K562 (cell line): ENCODE data around the gene ANKRD13D. TPM values are rescaled to one million over a fixed set of nuclear protein-coding genes. Genes with fewer than 3 reads are reported as not detected.
A peak's percentile ranks its signal among the peaks of the same experiment; 100 is the strongest.

ENCODE experiments used
- CHCHD3 ChIP-seq: fragments of 250-450 bp; sonication (Bioruptor Pico); IDR thresholded peaks from 2 replicates; pipeline ENCODE4 v2.1.2; 2022; ENCODE audit warnings: mild to moderate bottlenecking
- ERF ChIP-seq: fragments of 450-650 bp; formaldehyde crosslinking; IDR thresholded peaks from 2 replicates; pipeline ENCODE4 v1.4.0; 2020; ENCODE audit warnings: mild to moderate bottlenecking, mixed read lengths
- SNIP1 ChIP-seq: fragments of 450-650 bp; IDR thresholded peaks from 2 replicates; pipeline ENCODE4 v1.7.1; 2017; ENCODE audit warnings: low read depth, mild to moderate bottlenecking
- SP1 ChIP-seq: sonication (generic); formaldehyde crosslinking; IDR thresholded peaks from 2 replicates; pipeline ENCODE4 v1.8.1; 2022; ENCODE audit warnings: mild to moderate bottlenecking, missing genetic modification reagents
- ZNF224 ChIP-seq: sonication (generic); formaldehyde crosslinking; IDR thresholded peaks from 2 replicates; pipeline ENCODE4 v1.8.0; 2022; ENCODE audit warnings: mild to moderate bottlenecking, missing genetic modification reagents
- polyA plus RNA-seq, 8 experiments: library from polyadenylated mRNA; depleted of rRNA in 4 of 8; stranded (reverse) in 5 of 8; unstranded in 3 of 8; fragments of >200 nt; fragmentation: Nextera tagmentation in 2 of 8; fragmentation: Illumina TruSeq in 1 of 8; extraction: Ambion mirVana in 2 of 8; extraction: Trizol in 1 of 8; gene quantifications; 2 replicates each; pipeline versions ENCODE4 v1.2.1 to v1.2.3, GENCODE V29; 2011 to 2014; ENCODE audit warnings: inconsistent platforms in 1 of 8, missing spikeins in 1 of 8
- total RNA-seq, 7 experiments: library from RNA; depleted of rRNA in 6 of 7; stranded (reverse); fragments of >200 nt in 6 of 7; fragmentation: Illumina TruSeq in 2 of 7; extraction: Trizol in 2 of 7; gene quantifications; 2 replicates each; pipeline versions ENCODE4 v1.2.1 to v1.2.3, GENCODE V29; 2011 to 2021; ENCODE audit warnings: low replicate concordance in 1 of 7
- TF ChIP-seq, protein P1 (sequence below): sonication (generic); formaldehyde crosslinking; IDR thresholded peaks from 2 replicates; pipeline ENCODE4 v1.8.0; 2023; ENCODE audit warnings: mild to moderate bottlenecking, missing genetic modification reagents
- TF ChIP-seq, protein P2 (sequence below): fragments of 450-650 bp; IDR thresholded peaks from 2 replicates; pipeline ENCODE4 v1.6.1; 2016; ENCODE audit warnings: low read depth
- TF ChIP-seq, protein P3 (sequence below): fragments of 250-450 bp; sonication (Bioruptor Pico); IDR thresholded peaks from 2 replicates; pipeline ENCODE4 v1.5.0; 2021; ENCODE audit warnings: mild to moderate bottlenecking, moderate library complexity
- TF ChIP-seq, protein P4 (sequence below): fragments of 450-650 bp; IDR thresholded peaks from 2 replicates; pipeline ENCODE4 v1.6.1; 2016

ANKRD13D gene
- total and polyA plus RNA-seq, 9 of the 15 experiments (the other 6 are each of a cell fraction or from before 2014, with no cell fraction given), result 0.94 to 40.9 (median 22.4) TPM

DNA sequence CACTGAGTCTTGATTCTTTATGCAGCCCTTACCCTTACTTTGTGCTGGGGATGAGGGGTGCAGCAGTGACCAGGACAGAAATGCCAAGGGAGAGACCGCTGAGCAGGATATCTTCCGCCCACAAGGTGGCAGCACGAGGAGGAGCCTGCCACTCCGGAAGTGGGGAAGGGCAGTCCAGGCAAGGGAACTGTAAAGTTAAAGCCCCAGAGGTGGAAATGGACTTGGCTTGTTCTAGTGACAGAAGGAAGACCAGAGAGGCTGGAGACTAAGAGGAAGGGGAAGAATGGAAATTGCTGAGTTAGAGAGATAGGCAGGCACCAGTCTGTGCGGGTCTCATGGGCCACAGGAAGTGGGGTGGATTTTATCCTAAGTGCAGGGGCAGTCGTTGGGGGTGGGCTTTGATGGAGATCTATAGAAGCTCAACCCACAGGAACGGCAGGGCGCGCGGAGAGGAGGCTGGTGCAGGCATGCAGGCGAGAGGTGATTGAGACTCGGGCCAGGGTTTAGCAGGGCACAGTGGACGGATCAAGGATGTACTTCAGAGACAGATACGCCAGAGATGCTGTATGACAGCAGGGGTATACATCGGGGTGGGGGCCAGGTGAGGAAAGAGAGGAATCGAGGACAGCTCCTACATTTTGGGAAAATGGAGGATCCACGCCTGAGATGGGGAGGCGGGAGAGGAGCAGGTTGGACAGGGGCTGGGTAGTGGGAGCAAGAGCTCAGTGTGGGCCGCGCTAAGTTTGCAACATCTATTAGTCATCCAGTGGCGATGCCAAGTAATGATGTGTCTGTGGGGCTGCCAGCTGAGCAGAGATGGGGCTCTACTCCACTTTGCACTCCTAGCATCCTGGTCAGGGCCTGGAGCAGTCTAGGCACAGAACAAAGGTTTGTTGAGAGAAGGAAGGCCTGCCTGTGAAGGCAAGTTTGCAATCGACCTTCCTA, 26.1 kb upstream of the ANKRD13D start (continued):
- TF ChIP-seq CHCHD3 (CRISPR knock-in tag) (no peak), ERF (CRISPR knock-in tag) (no peak), SP1 (peak; percentile 52; the same call in 1 of the 2 replicates), SNIP1 (no peak), ZNF224 (CRISPR knock-in tag) (no peak)
- TF ChIP-seq, protein P1, sequence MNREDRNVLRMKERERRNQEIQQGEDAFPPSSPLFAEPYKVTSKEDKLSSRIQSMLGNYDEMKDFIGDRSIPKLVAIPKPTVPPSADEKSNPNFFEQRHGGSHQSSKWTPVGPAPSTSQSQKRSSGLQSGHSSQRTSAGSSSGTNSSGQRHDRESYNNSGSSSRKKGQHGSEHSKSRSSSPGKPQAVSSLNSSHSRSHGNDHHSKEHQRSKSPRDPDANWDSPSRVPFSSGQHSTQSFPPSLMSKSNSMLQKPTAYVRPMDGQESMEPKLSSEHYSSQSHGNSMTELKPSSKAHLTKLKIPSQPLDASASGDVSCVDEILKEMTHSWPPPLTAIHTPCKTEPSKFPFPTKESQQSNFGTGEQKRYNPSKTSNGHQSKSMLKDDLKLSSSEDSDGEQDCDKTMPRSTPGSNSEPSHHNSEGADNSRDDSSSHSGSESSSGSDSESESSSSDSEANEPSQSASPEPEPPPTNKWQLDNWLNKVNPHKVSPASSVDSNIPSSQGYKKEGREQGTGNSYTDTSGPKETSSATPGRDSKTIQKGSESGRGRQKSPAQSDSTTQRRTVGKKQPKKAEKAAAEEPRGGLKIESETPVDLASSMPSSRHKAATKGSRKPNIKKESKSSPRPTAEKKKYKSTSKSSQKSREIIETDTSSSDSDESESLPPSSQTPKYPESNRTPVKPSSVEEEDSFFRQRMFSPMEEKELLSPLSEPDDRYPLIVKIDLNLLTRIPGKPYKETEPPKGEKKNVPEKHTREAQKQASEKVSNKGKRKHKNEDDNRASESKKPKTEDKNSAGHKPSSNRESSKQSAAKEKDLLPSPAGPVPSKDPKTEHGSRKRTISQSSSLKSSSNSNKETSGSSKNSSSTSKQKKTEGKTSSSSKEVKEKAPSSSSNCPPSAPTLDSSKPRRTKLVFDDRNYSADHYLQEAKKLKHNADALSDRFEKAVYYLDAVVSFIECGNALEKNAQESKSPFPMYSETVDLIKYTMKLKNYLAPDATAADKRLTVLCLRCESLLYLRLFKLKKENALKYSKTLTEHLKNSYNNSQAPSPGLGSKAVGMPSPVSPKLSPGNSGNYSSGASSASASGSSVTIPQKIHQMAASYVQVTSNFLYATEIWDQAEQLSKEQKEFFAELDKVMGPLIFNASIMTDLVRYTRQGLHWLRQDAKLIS (CRISPR knock-in tag), result no peak
- TF ChIP-seq, protein P2, sequence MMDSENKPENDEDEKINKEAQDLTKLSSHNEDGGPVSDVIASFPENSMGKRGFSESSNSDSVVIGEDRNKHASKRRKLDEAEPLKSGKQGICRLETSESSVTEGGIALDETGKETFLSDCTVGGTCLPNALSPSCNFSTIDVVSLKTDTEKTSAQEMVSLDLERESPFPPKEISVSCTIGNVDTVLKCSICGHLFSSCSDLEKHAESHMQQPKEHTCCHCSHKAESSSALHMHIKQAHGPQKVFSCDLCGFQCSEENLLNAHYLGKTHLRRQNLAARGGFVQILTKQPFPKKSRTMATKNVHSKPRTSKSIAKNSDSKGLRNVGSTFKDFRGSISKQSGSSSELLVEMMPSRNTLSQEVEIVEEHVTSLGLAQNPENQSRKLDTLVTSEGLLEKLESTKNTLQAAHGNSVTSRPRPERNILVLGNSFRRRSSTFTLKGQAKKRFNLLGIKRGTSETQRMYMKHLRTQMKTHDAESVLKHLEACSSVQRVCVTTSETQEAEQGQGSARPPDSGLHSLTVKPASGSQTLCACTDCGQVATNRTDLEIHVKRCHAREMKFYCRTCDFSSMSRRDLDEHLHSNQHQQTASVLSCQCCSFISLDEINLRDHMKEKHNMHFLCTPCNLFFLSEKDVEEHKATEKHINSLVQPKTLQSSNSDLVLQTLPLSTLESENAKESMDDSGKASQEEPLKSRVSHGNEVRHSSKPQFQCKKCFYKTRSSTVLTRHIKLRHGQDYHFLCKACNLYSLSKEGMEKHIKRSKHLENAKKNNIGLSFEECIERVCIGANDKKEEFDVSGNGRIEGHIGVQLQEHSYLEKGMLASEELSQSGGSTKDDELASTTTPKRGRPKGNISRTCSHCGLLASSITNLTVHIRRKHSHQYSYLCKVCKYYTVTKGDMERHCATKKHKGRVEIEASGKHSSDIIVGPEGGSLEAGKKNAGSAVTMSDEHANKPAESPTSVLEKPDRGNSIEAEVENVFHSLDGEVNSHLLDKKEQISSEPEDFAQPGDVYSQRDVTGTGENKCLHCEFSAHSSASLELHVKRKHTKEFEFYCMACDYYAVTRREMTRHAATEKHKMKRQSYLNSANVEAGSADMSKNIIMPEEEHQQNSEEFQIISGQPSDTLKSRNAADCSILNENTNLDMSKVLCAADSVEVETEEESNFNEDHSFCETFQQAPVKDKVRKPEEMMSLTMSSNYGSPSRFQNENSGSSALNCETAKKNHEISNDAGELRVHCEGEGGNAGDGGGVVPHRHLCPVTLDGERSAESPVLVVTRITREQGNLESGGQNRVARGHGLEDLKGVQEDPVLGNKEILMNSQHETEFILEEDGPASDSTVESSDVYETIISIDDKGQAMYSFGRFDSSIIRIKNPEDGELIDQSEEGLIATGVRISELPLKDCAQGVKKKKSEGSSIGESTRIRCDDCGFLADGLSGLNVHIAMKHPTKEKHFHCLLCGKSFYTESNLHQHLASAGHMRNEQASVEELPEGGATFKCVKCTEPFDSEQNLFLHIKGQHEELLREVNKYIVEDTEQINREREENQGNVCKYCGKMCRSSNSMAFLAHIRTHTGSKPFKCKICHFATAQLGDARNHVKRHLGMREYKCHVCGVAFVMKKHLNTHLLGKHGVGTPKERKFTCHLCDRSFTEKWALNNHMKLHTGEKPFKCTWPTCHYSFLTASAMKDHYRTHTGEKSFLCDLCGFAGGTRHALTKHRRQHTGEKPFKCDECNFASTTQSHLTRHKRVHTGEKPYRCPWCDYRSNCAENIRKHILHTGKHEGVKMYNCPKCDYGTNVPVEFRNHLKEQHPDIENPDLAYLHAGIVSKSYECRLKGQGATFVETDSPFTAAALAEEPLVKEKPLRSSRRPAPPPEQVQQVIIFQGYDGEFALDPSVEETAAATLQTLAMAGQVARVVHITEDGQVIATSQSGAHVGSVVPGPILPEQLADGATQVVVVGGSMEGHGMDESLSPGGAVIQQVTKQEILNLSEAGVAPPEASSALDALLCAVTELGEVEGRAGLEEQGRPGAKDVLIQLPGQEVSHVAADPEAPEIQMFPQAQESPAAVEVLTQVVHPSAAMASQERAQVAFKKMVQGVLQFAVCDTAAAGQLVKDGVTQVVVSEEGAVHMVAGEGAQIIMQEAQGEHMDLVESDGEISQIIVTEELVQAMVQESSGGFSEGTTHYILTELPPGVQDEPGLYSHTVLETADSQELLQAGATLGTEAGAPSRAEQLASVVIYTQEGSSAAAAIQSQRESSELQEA, result no peak
- TF ChIP-seq, protein P3, sequence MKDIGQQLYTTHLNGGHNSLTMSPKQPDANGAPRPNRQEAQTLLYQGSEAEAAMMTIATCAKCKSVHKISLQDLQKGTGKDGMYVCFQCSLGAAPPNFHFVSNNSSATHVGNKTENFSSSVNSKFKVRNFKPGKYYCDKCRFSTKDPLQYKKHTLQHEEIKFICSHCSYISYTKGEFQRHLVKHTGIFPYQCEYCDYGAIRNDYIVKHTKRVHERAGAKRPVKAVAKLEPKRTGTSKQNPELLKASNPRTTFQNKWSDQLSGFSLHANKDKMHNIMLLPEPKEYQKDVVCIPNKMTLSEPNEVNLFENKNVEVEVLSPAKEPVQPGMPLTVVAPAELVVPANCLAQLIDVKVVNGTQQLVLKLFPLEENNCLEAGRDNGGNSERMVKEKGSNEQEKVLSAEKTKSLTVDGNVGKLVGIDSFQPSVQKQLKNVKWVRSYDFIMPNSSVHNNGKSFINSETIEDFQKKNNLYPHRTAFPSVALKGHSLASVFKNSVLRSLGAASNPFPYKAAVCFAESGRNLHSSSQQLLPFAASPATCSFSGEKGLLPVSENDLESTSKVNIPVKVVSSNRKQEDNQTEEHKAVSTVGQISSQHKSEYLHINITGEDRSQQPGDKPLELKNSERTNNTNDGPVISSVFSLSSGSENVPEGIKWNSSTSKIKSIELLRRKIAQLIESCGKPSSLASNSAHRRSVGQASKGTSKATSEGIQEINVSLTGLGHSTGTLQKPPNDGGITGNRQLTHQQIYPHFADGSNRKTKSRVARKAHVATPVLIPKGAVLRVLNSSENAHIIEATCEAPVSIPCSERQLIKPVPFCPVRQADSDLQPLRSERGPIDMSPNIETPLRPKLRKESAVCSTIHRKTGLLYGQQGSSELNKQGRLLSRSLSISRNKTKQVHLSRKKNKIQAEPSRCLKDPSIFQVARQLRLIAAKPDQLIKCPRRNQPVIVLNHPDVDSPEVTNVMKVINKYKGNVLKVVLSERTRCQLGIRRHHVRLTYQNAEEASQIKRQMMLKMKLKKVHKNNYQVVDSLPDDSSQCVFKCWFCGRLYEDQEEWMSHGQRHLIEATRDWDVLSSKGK (CRISPR knock-in tag), result no peak
- TF ChIP-seq, protein P4, sequence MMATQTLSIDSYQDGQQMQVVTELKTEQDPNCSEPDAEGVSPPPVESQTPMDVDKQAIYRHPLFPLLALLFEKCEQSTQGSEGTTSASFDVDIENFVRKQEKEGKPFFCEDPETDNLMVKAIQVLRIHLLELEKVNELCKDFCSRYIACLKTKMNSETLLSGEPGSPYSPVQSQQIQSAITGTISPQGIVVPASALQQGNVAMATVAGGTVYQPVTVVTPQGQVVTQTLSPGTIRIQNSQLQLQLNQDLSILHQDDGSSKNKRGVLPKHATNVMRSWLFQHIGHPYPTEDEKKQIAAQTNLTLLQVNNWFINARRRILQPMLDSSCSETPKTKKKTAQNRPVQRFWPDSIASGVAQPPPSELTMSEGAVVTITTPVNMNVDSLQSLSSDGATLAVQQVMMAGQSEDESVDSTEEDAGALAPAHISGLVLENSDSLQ, result peak; percentile 68
